HG03521 (cell line): Measurements from ENCODE around the gene NCOA3.
"Not testable (repeated sequence)": the region's sequence is repeated elsewhere in the genome, so short reads cannot be mapped to it uniquely, and the experiment has no call there.

Experiments used
- ATAC-seq: cut with Tn5 transposase; IDR thresholded peaks from one replicate; pipeline ENCODE4 v1.9.1; 2021; ENCODE audit warnings: mild to moderate bottlenecking, moderate library complexity; ENCODE audit not compliant: unreplicated experiment

The NCOA3 gene

GRCh38 chr20:47594157-47594556, 92.5 kb downstream of the NCOA3 start:
- ATAC-seq: no peak

GRCh38 chr20:47595138-47595537, 93.5 kb downstream of the NCOA3 start:
- ATAC-seq: not testable (repeated sequence)

- no peak for ATAC-seq
Observed at GRCh38 chr20:47596003-47596571, 94.4 kb downstream of the NCOA3 start.

GRCh38 chr20:47597090-47597489, 95.4 kb downstream of the NCOA3 start:
- no peak for ATAC-seq

- ATAC-seq: no peak
Observed at GRCh38 chr20:47598911-47599744, 97.4 kb downstream of the NCOA3 start.

- ATAC-seq: no peak
Observed at GRCh38 chr20:47600967-47601547, 99.4 kb downstream of the NCOA3 start.

GRCh38 chr20:47603260-47603659, 101.6 kb downstream of the NCOA3 start:
- no peak for ATAC-seq

GRCh38 chr20:47605673-47606413, 104.2 kb downstream of the NCOA3 start:
- ATAC-seq: no peak

- ATAC-seq: no peak
Observed at GRCh38 chr20:47606414-47606982, 104.8 kb downstream of the NCOA3 start.

GRCh38 chr20:47606983-47607613, 105.4 kb downstream of the NCOA3 start:
- ATAC-seq: no peak

GRCh38 chr20:47609001-47609400, 107.3 kb downstream of the NCOA3 start:
- no peak for ATAC-seq

- no peak for ATAC-seq
Observed at GRCh38 chr20:47610247-47610944, 108.7 kb downstream of the NCOA3 start.

- ATAC-seq: no peak
Observed at GRCh38 chr20:47610945-47611250, 109.2 kb downstream of the NCOA3 start.

- no peak for ATAC-seq
Observed at GRCh38 chr20:47611785-47612184, 110.1 kb downstream of the NCOA3 start.

- ATAC-seq: no peak
Observed at GRCh38 chr20:47612670-47613069, 111.0 kb downstream of the NCOA3 start.

- no peak for ATAC-seq
Observed at GRCh38 chr20:47614703-47615309, 113.1 kb downstream of the NCOA3 start.

GRCh38 chr20:47618479-47618878, 116.8 kb downstream of the NCOA3 start:
- no peak for ATAC-seq

- ATAC-seq: no peak
Observed at GRCh38 chr20:47620808-47621805, 119.4 kb downstream of the NCOA3 start.
